Activated naive CD8-positive, alpha-beta T cell treated with anti-CD3 and anti-CD28 coated beads, Interleukin-2, amount 10 ng/mL, durations not matched to agents 7 days and 5 days (primary cell): ENCODE results near the gene SRC. TPM values are rescaled to one million over a fixed set of nuclear protein-coding genes. Genes with fewer than 3 reads are reported as not detected.

Experiments used
- ATAC-seq: fragments of 150-1000 bp; cut with Tn5 transposase; one replicate; pipeline ENCODE4 v1.10.0; 2021; ENCODE audit warnings: low read depth, moderate library complexity
- POLR2A ChIA-PET: fragments of 350-600 bp; sonication (Branson Sonifier 250); formaldehyde crosslinking; loops from one replicate; lab custom pipeline; 2021; ENCODE audit warnings: antibody characterized with exemption; lab: Charles Lee
- DNase-seq: peaks from one replicate; pipeline ENCODE4 v3.0.0; 2021
- H3K27ac Mint-ChIP-seq: one replicate; pipeline ENCODE4 v1.8.0; 2022; ENCODE audit warnings: mild to moderate bottlenecking, mixed read lengths
- H3K27me3 Mint-ChIP-seq: one replicate; pipeline ENCODE4 v1.8.0; 2022; ENCODE audit warnings: mild to moderate bottlenecking, moderate library complexity, mixed read lengths
- H3K36me3 Mint-ChIP-seq: one replicate; pipeline ENCODE4 v1.8.0; 2021; ENCODE audit warnings: mild to moderate bottlenecking, mixed read lengths
- H3K4me1 Mint-ChIP-seq: one replicate; pipeline ENCODE4 v1.8.0; 2021; ENCODE audit warnings: mixed read lengths
- H3K4me3 Mint-ChIP-seq: one replicate; pipeline ENCODE4 v1.8.0; 2022; ENCODE audit warnings: mild to moderate bottlenecking, moderate library complexity, mixed read lengths
- H3K9me3 Mint-ChIP-seq: one replicate; pipeline ENCODE4 v1.8.0; 2021; ENCODE audit warnings: mixed read lengths
- total RNA-seq, 2 experiments: library from RNA; stranded (reverse); gene quantifications; one replicate each; pipeline ENCODE4 v1.2.3, GENCODE V29; 2021

SRC gene
- total RNA-seq, 2 experiments from 2014 or later, result 4.5 to 5.6 TPM

DNA sequence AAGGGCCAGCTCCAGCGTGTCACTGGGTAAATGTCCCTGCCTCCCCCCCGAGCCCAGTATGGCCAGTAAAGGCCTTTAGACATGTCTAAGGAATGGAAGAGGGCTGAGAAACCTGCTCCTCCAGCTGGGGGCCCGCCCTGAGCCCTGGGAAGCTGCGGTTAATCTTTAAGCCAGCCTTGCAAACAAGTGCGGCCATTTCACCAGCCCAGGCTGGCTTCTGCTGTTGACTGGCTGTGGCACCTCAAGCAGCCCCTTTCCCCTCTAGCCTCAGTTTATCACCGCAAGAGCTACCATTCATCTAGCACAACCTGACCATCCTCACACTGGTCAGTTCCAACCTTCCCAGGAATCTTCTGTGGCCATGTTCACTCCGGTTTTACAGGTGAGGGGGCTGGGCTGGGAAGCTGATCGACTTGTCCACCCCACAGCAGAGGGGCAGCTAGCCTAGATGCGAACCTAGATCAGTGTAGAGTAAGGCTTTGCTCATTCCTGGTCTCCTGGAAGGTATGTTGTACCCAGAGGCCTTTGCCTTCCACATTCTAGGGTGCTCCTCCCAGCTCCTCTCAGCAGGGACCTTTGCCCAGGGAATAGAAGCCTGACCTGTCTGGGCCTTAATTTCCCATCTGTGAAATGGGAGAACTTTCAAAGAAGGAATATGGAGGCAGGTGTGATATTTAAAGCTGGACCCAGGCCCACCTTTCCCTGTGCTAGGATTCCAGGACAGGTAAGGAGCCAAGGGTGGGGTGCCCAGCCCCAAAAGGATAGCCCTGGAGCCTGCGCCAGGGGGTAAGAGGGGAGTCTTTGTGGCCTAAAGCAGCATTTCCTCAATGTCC is 1.2 kb upstream of the SRC start:
- no peak overlapping the region for H3K27ac Mint-ChIP-seq
- DNase-seq, result peak; percentile 27
- POLR2A ChIA-PET, result interaction anchor here (0.8 kb wide), 1 partner anchor 74 kb away, joined by 3 read pairs; no protein-coding TSS in a partner anchor
- H3K4me3 Mint-ChIP-seq, result peak overlapping the region; percentile 83
- no peak for ATAC-seq
- no peaks in the 10 kb centered on the region for H3K27me3 Mint-ChIP-seq
- peaks cover 26% of the 10 kb centered on the region for H3K4me1 Mint-ChIP-seq
- H3K9me3 Mint-ChIP-seq, result no peaks in the 10 kb centered on the region
- no peaks in the 10 kb centered on the region for H3K36me3 Mint-ChIP-seq

DNA sequence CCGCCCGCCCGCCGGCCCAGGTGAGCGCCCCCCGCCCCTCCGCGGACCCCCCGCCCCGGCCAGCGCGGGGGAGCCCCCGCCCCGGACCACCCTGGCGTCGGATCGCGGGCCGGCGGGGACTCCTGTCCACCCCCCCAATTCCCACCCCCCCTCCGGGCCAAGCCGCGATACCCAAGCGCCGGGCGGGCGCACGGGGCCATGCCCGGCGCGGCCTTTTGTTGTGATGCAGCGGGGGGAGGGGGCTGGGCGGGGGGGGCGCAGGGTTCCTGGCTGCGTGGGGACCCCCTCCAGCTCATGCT is 245 bp downstream of the SRC start:
- no peaks in the 10 kb centered on the region for H3K9me3 Mint-ChIP-seq
- POLR2A ChIA-PET, result no interaction called here
- H3K4me1 Mint-ChIP-seq, result peaks cover 26% of the 10 kb centered on the region
- H3K36me3 Mint-ChIP-seq, result no peaks in the 10 kb centered on the region
- DNase-seq (no peak), ATAC-seq (no peak)
- H3K27me3 Mint-ChIP-seq, result no peaks in the 10 kb centered on the region
- H3K27ac Mint-ChIP-seq, result no peak overlapping the region
- no peak overlapping the region for H3K4me3 Mint-ChIP-seq

DNA sequence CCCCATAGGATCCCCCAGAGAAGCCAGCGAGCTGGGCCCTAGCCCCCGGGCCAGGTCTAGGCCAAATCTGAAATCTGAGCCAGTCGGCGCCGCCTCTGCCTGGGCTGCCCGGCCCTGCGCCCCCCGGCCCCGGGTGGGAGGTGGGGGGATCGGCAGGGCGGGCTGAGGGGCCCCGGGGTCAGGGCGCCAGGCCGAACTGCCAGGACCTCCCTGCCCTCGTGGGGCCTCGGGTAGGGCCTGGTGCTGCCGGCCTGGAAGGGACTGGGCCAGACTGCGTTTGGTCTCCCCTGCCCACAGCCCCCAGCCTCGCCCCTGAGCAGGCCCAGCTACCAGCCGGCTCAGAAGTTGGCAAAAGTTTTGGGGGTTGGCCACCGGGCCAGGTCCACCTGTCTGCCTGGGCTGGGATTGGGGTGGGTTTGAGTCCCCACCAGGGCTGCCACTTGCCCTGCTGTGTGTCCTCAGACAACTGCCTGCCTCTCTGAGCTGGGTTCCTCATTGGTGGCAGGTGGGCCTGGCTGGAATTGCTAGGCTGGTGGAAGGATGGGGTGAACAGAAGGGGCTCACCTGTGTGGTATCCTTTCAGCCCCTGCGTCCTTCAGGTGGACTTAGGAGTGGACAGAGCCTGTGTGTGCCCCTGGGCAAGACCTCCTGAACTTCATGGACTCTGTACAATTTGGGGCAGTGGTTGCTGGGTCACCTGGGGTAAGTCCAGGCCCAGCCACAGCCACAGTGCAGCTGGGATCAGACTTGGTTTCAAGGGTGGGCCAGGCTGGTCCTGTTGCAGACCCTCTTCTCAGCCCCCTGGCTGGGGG is 801 bp downstream of the SRC start:
- Mint-ChIP-seq H3K4me3 (no peak overlapping the region), H3K27me3 (no peaks in the 10 kb centered on the region), H3K36me3 (no peaks in the 10 kb centered on the region), H3K27ac (no peak overlapping the region), H3K4me1 (peaks cover 26% of the 10 kb centered on the region), H3K9me3 (no peaks in the 10 kb centered on the region)
- no peak for ATAC-seq
- POLR2A ChIA-PET, result interaction anchor here (2.0 kb wide), 1 partner anchor 31 kb away, joined by 5 read pairs; no protein-coding TSS in a partner anchor
- peak; percentile 39 for DNase-seq

DNA sequence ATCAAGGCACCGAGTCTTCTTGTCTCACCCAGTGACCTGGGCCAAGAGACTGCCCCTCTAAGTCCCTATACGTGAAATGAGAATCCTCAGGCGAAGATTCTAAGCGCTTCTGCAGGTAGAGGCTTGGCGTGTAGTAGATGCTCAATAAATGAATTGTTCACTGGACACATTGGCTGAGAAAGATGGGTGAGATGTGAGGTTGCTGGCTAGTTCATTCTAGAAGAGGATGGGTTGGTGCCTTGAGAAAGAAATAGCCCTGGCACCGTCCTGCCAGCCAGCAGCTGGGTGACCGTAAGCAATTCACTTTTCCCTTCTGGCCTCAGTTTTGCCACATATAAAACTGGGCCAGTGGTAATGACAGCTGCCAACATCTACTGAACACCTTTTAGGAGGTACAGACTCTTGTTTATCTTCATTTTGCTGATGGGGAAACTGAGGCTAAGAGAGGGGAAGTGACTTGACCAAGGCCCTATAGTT is 1.4 kb downstream of the SRC start:
- DNase-seq, result no peak
- Mint-ChIP-seq H3K27ac (no peak overlapping the region), H3K4me1 (peaks cover 24% of the 10 kb centered on the region), H3K4me3 (no peak overlapping the region), H3K27me3 (no peaks in the 10 kb centered on the region), H3K36me3 (no peaks in the 10 kb centered on the region), H3K9me3 (no peaks in the 10 kb centered on the region)
- no peak for ATAC-seq
- POLR2A ChIA-PET, result interaction anchor here (0.6 to 2.0 kb wide), 2 partner anchors 31 to 77 kb away, joined by 4 to 5 read pairs; no protein-coding TSS in a partner anchor

- POLR2A ChIA-PET, result interaction anchor here (0.5 to 2.0 kb wide), 3 partner anchors 32 to 78 kb away, joined by 3 to 5 read pairs (median 4); no protein-coding TSS in a partner anchor
- ATAC-seq, result no peak
- Mint-ChIP-seq H3K36me3 (no peaks in the 10 kb centered on the region), H3K27ac (peak overlapping the region; percentile 63), H3K4me1 (peaks cover 23% of the 10 kb centered on the region), H3K9me3 (no peaks in the 10 kb centered on the region), H3K4me3 (no peak overlapping the region), H3K27me3 (no peaks in the 10 kb centered on the region)
- no peak for DNase-seq
Measured at GRCh38 chr20:37347891-37348791, 2.2 kb downstream of the SRC start.

GRCh38 chr20:37348792-37349516 is 3.0 kb downstream of the SRC start:
- Mint-ChIP-seq H3K4me1 (peaks cover 15% of the 10 kb centered on the region), H3K36me3 (no peaks in the 10 kb centered on the region), H3K4me3 (no peak overlapping the region), H3K27ac (no peak overlapping the region), H3K27me3 (no peaks in the 10 kb centered on the region), H3K9me3 (no peaks in the 10 kb centered on the region)
- DNase-seq (peak; percentile 27), ATAC-seq (no peak)
- POLR2A ChIA-PET, result no interaction called here

DNA sequence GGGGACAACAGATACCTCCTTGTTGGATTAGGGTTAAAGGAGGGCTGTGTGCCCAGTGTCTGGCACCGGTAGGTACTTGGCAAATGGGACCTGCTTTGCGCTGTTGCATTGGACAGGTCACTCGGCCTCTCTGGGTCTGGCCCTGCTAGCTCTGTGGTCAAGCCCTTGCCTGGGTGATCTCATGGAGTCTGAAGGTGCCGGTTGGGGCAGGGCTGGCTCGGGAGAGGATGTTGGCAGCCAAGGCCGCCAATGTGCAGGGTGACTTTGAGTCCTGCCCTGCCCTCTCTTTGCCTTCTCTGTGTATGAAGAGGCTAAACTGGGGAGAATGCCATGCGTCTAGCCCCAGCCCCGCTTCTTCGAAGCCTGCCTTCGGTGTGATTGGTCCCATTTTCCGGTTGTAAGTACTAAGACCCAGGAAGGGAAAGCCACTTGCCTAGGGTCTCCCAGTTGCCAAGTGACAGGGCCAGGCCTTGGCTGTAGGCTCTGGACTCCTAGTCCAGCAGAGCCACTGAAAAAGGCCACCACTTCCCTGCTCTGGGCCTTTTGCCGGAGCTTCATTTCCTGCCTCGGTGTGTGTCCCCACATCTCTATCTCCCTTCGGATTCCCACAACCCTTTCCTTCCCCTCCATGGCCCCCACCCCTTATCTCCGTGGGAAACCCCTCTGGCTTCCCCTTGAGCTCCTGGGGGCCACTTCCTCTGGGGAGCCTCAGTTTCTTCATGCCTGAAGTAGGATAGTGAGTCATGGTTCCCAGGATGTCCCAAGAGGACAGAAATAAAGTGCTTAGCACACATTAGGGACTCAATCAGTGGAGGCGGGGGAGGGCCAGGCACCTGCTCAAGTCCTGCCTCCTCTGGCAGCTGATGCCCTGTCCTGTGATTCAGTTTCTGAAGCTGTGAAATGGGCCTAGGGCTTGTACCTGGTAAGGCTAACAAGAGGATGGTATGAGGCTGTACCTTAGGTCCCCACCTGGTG is 3.9 kb downstream of the SRC start:
- H3K36me3 Mint-ChIP-seq, result no peaks in the 10 kb centered on the region
- DNase-seq, result no peak
- no peak overlapping the region for H3K27ac Mint-ChIP-seq
- H3K9me3 Mint-ChIP-seq, result no peaks in the 10 kb centered on the region
- H3K27me3 Mint-ChIP-seq, result no peaks in the 10 kb centered on the region
- H3K4me1 Mint-ChIP-seq, result peaks cover 8% of the 10 kb centered on the region
- H3K4me3 Mint-ChIP-seq, result no peak overlapping the region
- POLR2A ChIA-PET, result no interaction called here
- ATAC-seq, result no peak

GRCh38 chr20:37350649-37351574 is 5.0 kb downstream of the SRC start:
- Mint-ChIP-seq H3K4me3 (no peak overlapping the region), H3K36me3 (no peaks in the 10 kb centered on the region), H3K9me3 (no peaks in the 10 kb centered on the region), H3K4me1 (peaks cover 3% of the 10 kb centered on the region), H3K27ac (no peak overlapping the region), H3K27me3 (no peaks in the 10 kb centered on the region)
- POLR2A ChIA-PET, result no interaction called here
- DNase-seq (no peak), ATAC-seq (no peak)

GRCh38 chr20:37351689-37352607 is 6.0 kb downstream of the SRC start:
- Mint-ChIP-seq H3K9me3 (no peaks in the 10 kb centered on the region), H3K27me3 (no peaks in the 10 kb centered on the region), H3K36me3 (no peaks in the 10 kb centered on the region), H3K27ac (no peak overlapping the region), H3K4me3 (no peak overlapping the region), H3K4me1 (peaks cover 8% of the 10 kb centered on the region)
- DNase-seq, result no peak
- POLR2A ChIA-PET, result no interaction called here
- no peak for ATAC-seq

DNA sequence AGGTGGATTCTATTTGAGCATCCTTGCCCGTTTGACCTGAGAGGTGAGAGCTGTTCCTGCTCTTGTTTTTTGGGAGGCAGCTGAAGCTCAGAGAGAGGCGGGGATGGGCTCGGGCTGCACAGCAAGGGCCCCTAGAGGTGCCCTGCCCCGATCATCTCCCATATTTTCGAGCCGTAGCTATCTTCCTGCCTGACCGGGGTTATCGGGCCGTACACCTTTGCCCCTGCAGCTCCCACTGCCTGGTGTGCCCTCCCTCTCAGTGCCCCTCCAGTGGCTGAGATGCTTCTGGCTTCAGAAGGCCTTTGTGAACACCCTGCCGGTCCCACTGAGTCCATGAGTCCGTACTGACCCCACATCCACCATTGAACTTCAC is 6.7 kb downstream of the SRC start:
- DNase-seq (no peak), ATAC-seq (no peak)
- Mint-ChIP-seq H3K9me3 (no peaks in the 10 kb centered on the region), H3K27ac (no peak overlapping the region), H3K36me3 (no peaks in the 10 kb centered on the region), H3K4me1 (peaks cover 5% of the 10 kb centered on the region), H3K4me3 (no peak overlapping the region), H3K27me3 (no peaks in the 10 kb centered on the region)
- POLR2A ChIA-PET, result no interaction called here
